ENCODE data around the gene MMP8.

DNA sequence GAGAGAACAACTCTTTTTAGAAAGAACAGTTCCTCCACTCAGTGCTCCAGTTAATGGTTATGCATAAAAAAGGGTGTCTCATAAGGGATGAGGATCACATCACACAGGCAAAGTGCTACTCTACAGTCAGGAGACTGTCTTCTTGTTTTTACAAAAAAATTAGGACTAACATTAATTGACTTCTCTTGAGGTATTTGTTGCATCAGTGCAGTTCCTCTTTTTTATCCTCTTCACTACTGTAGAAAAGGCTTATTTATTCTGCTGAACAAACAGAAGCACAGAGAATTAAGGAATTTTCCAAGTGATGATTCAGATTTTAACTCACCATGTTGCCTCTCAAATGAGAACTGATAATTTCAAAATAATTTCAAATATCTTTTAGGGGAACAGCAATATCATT, 1.9 kb downstream of the MMP8 start:
- TF ChIP-seq, protein P1, sequence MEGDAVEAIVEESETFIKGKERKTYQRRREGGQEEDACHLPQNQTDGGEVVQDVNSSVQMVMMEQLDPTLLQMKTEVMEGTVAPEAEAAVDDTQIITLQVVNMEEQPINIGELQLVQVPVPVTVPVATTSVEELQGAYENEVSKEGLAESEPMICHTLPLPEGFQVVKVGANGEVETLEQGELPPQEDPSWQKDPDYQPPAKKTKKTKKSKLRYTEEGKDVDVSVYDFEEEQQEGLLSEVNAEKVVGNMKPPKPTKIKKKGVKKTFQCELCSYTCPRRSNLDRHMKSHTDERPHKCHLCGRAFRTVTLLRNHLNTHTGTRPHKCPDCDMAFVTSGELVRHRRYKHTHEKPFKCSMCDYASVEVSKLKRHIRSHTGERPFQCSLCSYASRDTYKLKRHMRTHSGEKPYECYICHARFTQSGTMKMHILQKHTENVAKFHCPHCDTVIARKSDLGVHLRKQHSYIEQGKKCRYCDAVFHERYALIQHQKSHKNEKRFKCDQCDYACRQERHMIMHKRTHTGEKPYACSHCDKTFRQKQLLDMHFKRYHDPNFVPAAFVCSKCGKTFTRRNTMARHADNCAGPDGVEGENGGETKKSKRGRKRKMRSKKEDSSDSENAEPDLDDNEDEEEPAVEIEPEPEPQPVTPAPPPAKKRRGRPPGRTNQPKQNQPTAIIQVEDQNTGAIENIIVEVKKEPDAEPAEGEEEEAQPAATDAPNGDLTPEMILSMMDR (IDR thresholded peaks at IDR 0.05): no peak
- no peak for TF ChIP-seq ZFX (IDR thresholded peaks at IDR 0.05; ENCODE audit: borderline replicate concordance)
